BE2C (cell line): Measurements from ENCODE around the gene TK2. TPM values are rescaled to one million over a fixed set of nuclear protein-coding genes. Genes with fewer than 3 reads are reported as not detected.
"Not testable (repeated sequence)": the region's sequence is repeated elsewhere in the genome, so short reads cannot be mapped to it uniquely, and the experiment has no call there.

Experiments used
- DNase-seq: peaks from one replicate; pipeline ENCODE4 v3.0.0-alpha.2; 2020
- H3K27me3 ChIP-seq: fragments of 250-450 bp; sonication (Bioruptor Pico); 2 replicates; pipeline ENCODE4 v1.5.1; 2020; ENCODE audit warnings: mild to moderate bottlenecking
- H3K36me3 ChIP-seq: fragments of 250-450 bp; sonication (Bioruptor Pico); 2 replicates; pipeline ENCODE4 v1.5.1; 2020; ENCODE audit warnings: mild to moderate bottlenecking
- H3K4me1 ChIP-seq: fragments of 250-450 bp; sonication (Bioruptor Pico); 2 replicates; pipeline ENCODE4 v1.5.1; 2020
- H3K4me3 ChIP-seq: 2 replicates; pipeline ENCODE4 v1.5.1; 2011; ENCODE audit warnings: low read depth, low read length
- H3K9me3 ChIP-seq: fragments of 250-450 bp; sonication (Bioruptor Pico); 2 replicates; pipeline ENCODE4 v1.5.1; 2020
- CTCF ChIP-seq: IDR thresholded peaks from 2 replicates; pipeline ENCODE4 v1.5.1; 2012; ENCODE audit warnings: mild to moderate bottlenecking, low read depth, low read length
- polyA plus RNA-seq: library from polyadenylated mRNA; unstranded; fragments of >200 nt; gene quantifications from one replicate; pipeline ENCODE4 v1.2.1, GENCODE V29; 2012; ENCODE audit warnings: low read depth, missing spikeins; ENCODE audit not compliant: insufficient read length, insufficient read depth

The TK2 gene
- polyA plus RNA-seq, result 13.7 TPM

GRCh38 chr16:66549284-66550131, at the start of gene TK2:
TSS of gene TK2 (minus strand) at chr16:66550122. CDS start at chr16:66550061, 61 bp downstream.
- no peak for TF ChIP-seq CTCF
- peak within 1 kb of the TSS; percentile 70 for H3K4me3 ChIP-seq
- no peaks in the 10 kb centered on the region; the same call in 1 of the 2 replicates for H3K4me1 ChIP-seq
- H3K36me3 ChIP-seq, result no peaks in the 10 kb centered on the region
- H3K27me3 ChIP-seq, result no peaks in the 10 kb centered on the region
- no peaks in the 10 kb centered on the region for H3K9me3 ChIP-seq
- peak; percentile 67 for DNase-seq

GRCh38 chr16:66598111-66598510, 48.2 kb upstream of the TK2 start:
- Histone ChIP-seq H3K9me3 (no peaks in the 10 kb centered on the region), H3K4me1 (no peaks in the 10 kb centered on the region), H3K36me3 (no peaks in the 10 kb centered on the region), H3K27me3 (no peaks in the 10 kb centered on the region), H3K4me3 (no peak overlapping the region)
- TF ChIP-seq CTCF, result no peak
- no peak for DNase-seq

GRCh38 chr16:66596986-66597848, 47.3 kb upstream of the TK2 start:
- Histone ChIP-seq H3K27me3 (no peaks in the 10 kb centered on the region), H3K4me1 (no peaks in the 10 kb centered on the region), H3K36me3 (no peaks in the 10 kb centered on the region), H3K4me3 (no peak overlapping the region), H3K9me3 (no peaks in the 10 kb centered on the region)
- no peak for TF ChIP-seq CTCF
- no peak for DNase-seq

GRCh38 chr16:66596559-66596958, 46.6 kb upstream of the TK2 start:
- not testable (repeated sequence) for H3K36me3 ChIP-seq, H3K4me1 ChIP-seq, H3K4me3 ChIP-seq, H3K9me3 ChIP-seq, H3K27me3 ChIP-seq, DNase-seq

GRCh38 chr16:66594739-66595138, 44.8 kb upstream of the TK2 start:
- no peaks in the 10 kb centered on the region for H3K4me1 ChIP-seq
- no peak for DNase-seq

GRCh38 chr16:66592814-66593213, 42.9 kb upstream of the TK2 start:
- H3K4me3 ChIP-seq, result no peak overlapping the region
- no peak for DNase-seq
- no peaks in the 10 kb centered on the region for H3K9me3 ChIP-seq
- no peaks in the 10 kb centered on the region for H3K27me3 ChIP-seq
- no peak for TF ChIP-seq CTCF
- H3K4me1 ChIP-seq, result no peaks in the 10 kb centered on the region
- no peaks in the 10 kb centered on the region for H3K36me3 ChIP-seq

More at GRCh38 chr16:66594739-66595138, 44.8 kb upstream of the TK2 start:
- Histone ChIP-seq H3K36me3 (no peaks in the 10 kb centered on the region), H3K4me3 (no peak overlapping the region), H3K9me3 (no peaks in the 10 kb centered on the region), H3K27me3 (no peaks in the 10 kb centered on the region)
- no peak for TF ChIP-seq CTCF
